H1 (cell line): ENCODE results near the gene PSG7. TPM values are rescaled to one million over a fixed set of nuclear protein-coding genes. Genes with fewer than 3 reads are reported as not detected.
"Not testable (repeated sequence)": the region's sequence is repeated elsewhere in the genome, so short reads cannot be mapped to it uniquely, and the experiment has no call there.

Experiments used
- CTCF ChIA-PET: fragments of 300-600 bp; sonication (Branson Sonifier 250); formaldehyde crosslinking; loops from one replicate; lab custom pipeline; 2021; ENCODE audit not compliant: partially characterized antibody; lab: Charles Lee
- POLR2A ChIA-PET: fragments of 300-600 bp; sonication (Branson Sonifier 250); formaldehyde crosslinking; loops from one replicate; lab custom pipeline; 2021; ENCODE audit warnings: inconsistent platforms; ENCODE audit not compliant: partially characterized antibody; lab: Charles Lee
- DNase-seq, 2 experiments: peaks; one replicate each; pipeline versions ENCODE4 v3.0.0 to v3.0.0-alpha.2; 2010 to 2022; ENCODE audit warnings: low spot score in 2 of 2, low read depth in 1 of 2, mixed read lengths in 1 of 2
- FAIRE-seq: peaks from 2 replicates; lab custom pipeline; 2011; peaks lifted over from hg19 to GRCh38; lab: Jason Lieb, UNC
- H2AFZ ChIP-seq: 2 replicates; pipeline ENCODE4 v1.8.1; 2012; ENCODE audit warnings: low read length, inconsistent platforms
- H2AK5ac ChIP-seq: 2 replicates; pipeline ENCODE4 v1.6.1; 2013; ENCODE audit warnings: low read depth, low read length
- H2BK120ac ChIP-seq: replicated peaks from 2 replicates; pipeline ENCODE3; 2013; ENCODE audit warnings: low read depth, low read length, inconsistent platforms
- H2BK12ac ChIP-seq: 2 replicates; pipeline ENCODE4 v1.6.1; 2013; ENCODE audit warnings: low read depth, low read length
- H2BK15ac ChIP-seq: 2 replicates; pipeline ENCODE4 v1.6.1; 2013; ENCODE audit warnings: low read length
- H2BK20ac ChIP-seq: 2 replicates; pipeline ENCODE4 v1.6.1; 2013; ENCODE audit warnings: low read length
- H2BK5ac ChIP-seq: 2 replicates; pipeline ENCODE4 v1.6.1; 2013; ENCODE audit warnings: low read depth, low read length
- H3K14ac ChIP-seq: 2 replicates; pipeline ENCODE4 v1.6.1; 2013; ENCODE audit warnings: inconsistent platforms; ENCODE audit not compliant: insufficient read length
- H3K18ac ChIP-seq: 2 replicates; pipeline ENCODE4 v1.6.1; 2013; ENCODE audit warnings: low read length; ENCODE audit errors: extremely low read depth
- H3K23ac ChIP-seq: 2 replicates; pipeline ENCODE4 v1.6.1; 2013; ENCODE audit warnings: inconsistent platforms; ENCODE audit not compliant: insufficient read length
- H3K23me2 ChIP-seq: 2 replicates; pipeline ENCODE4 v1.6.1; 2013; ENCODE audit warnings: low read depth, low read length
- H3K27ac ChIP-seq: 2 replicates; pipeline ENCODE4 v1.6.1; 2011; ENCODE audit warnings: low read depth, low read length, inconsistent platforms
- H3K27me3 ChIP-seq, 4 experiments: replicated peaks in 1 of 4; 1 replicate in 1 of 4; 2 replicates in 3 of 4; pipeline versions ENCODE4 v1.6.1 to v1.8.1; 2011 to 2013; ENCODE audit warnings: low read length in 3 of 4, mild to moderate bottlenecking in 3 of 4, inconsistent platforms in 2 of 4, mixed read lengths in 2 of 4, moderate library complexity in 1 of 4; ENCODE audit not compliant: control insufficient read depth in 3 of 4, insufficient read depth in 3 of 4; ENCODE audit errors: extremely low read depth in 1 of 4
- H3K36me3 ChIP-seq, 4 experiments: 2 replicates each; pipeline versions ENCODE4 v1.6.1 to v1.8.1; 2011 to 2013; ENCODE audit warnings: mild to moderate bottlenecking in 4 of 4, low read length in 3 of 4, moderate library complexity in 2 of 4, control low read depth in 1 of 4, inconsistent platforms in 1 of 4; ENCODE audit not compliant: insufficient read depth in 4 of 4, control insufficient read depth in 2 of 4
- H3K4ac ChIP-seq: replicated peaks from 2 replicates; pipeline ENCODE3; 2013; ENCODE audit warnings: low read length, low read depth, mixed read lengths, inconsistent platforms; ENCODE audit not compliant: insufficient read length
- H3K4me1 ChIP-seq, 4 experiments: replicated peaks in 1 of 4; 1 replicate in 1 of 4; 2 replicates in 3 of 4; pipeline versions ENCODE4 v1.6.1 to v1.8.1; 2011 to 2013; ENCODE audit warnings: low read length in 3 of 4, inconsistent platforms in 2 of 4, mixed read lengths in 1 of 4; ENCODE audit not compliant: insufficient read depth in 4 of 4, control insufficient read depth in 3 of 4
- H3K4me2 ChIP-seq, 2 experiments: 2 replicates each; pipeline versions ENCODE4 v1.6.1 to v1.8.1; 2011 to 2013; ENCODE audit warnings: low read depth in 2 of 2, low read length in 2 of 2, control low read depth in 1 of 2, inconsistent platforms in 1 of 2, mild to moderate bottlenecking in 1 of 2; ENCODE audit not compliant: insufficient read depth in 1 of 2
- H3K4me3 ChIP-seq, 4 experiments: fragments of 200-600, 300-600 bp in 1 of 4; sonication (generic), shearing (Covaris generic), sonication (Bioruptor Twin) in 1 of 4; 2 replicates each; pipeline versions ENCODE4 v1.5.1 to v1.8.1; 2011 to 2016; ENCODE audit warnings: low read length in 4 of 4, low read depth in 3 of 4, control low read depth in 2 of 4, inconsistent platforms in 2 of 4, mild to moderate bottlenecking in 2 of 4, mixed read lengths in 1 of 4, moderate library complexity in 1 of 4; ENCODE audit not compliant: insufficient read depth in 2 of 4; ENCODE audit errors: extremely low read depth in 1 of 4
- H3K56ac ChIP-seq: replicated peaks from 2 replicates; pipeline ENCODE3; 2013; ENCODE audit warnings: low read depth, mild to moderate bottlenecking, mixed read lengths, low read length, inconsistent platforms; ENCODE audit not compliant: insufficient read length
- H3K79me1 ChIP-seq: 2 replicates; pipeline ENCODE4 v1.6.1; 2013; ENCODE audit warnings: low read depth, low read length, control low read depth
- H3K79me2 ChIP-seq, 2 experiments: 2 replicates each; pipeline versions ENCODE4 v1.6.1 to v1.8.1; 2012 to 2013; ENCODE audit warnings: low read length in 2 of 2, mild to moderate bottlenecking in 2 of 2, inconsistent platforms in 1 of 2; ENCODE audit not compliant: insufficient read depth in 2 of 2, control insufficient read depth in 1 of 2
- H3K9ac ChIP-seq, 4 experiments: replicated peaks in 1 of 4; 1 replicate in 1 of 4; 2 replicates in 3 of 4; pipeline versions ENCODE4 v1.6.1 to v1.8.1; 2011 to 2013; ENCODE audit warnings: low read depth in 3 of 4, low read length in 3 of 4, control low read depth in 2 of 4, mild to moderate bottlenecking in 2 of 4, moderate library complexity in 2 of 4, inconsistent platforms in 1 of 4; ENCODE audit errors: extremely low read depth in 1 of 4
- H3K9me3 ChIP-seq, 2 experiments: 2 replicates each; pipeline versions ENCODE4 v1.6.1 to v1.8.1; 2012 to 2013; ENCODE audit warnings: mild to moderate bottlenecking in 2 of 2, moderate library complexity in 2 of 2, control low read depth in 1 of 2, inconsistent platforms in 1 of 2, low read depth in 1 of 2, low read length in 1 of 2, mixed read lengths in 1 of 2; ENCODE audit not compliant: insufficient read depth in 2 of 2
- H4K20me1 ChIP-seq, 2 experiments: replicated peaks in 1 of 2; 2 replicates each; pipeline versions ENCODE3 to v1.8.1; 2011 to 2013; ENCODE audit warnings: inconsistent platforms in 2 of 2, low read length in 2 of 2, mild to moderate bottlenecking in 1 of 2; ENCODE audit not compliant: insufficient read depth in 2 of 2, control insufficient read depth in 1 of 2
- H4K5ac ChIP-seq: 2 replicates; pipeline ENCODE4 v1.6.1; 2013; ENCODE audit warnings: low read length, low read depth, mixed read lengths, inconsistent platforms; ENCODE audit not compliant: insufficient read length
- H4K8ac ChIP-seq: 2 replicates; pipeline ENCODE4 v1.8.0; 2013; ENCODE audit warnings: mild to moderate bottlenecking, moderate library complexity, low read length, inconsistent platforms; ENCODE audit not compliant: insufficient read depth; ENCODE audit errors: extremely low read depth
- H4K91ac ChIP-seq: replicated peaks from 2 replicates; pipeline ENCODE3; 2013; ENCODE audit warnings: low read length, mixed read lengths, inconsistent platforms; ENCODE audit not compliant: insufficient read length
- WGBS, 2 experiments: shearing (Covaris generic) in 1 of 2; methylation state at CpG; one replicate each; pipeline versions ENCODE4 v1.1.6 to v1.1.7; 2013 to 2015; ENCODE audit warnings: low lambda C conversion rate in 2 of 2, mixed read lengths in 2 of 2, inconsistent platforms in 1 of 2, low coverage in 1 of 2, missing lambda C conversion rate in 1 of 2; ENCODE audit not compliant: insufficient replicate concordance in 2 of 2, insufficient coverage in 1 of 2, insufficient read length in 1 of 2; ENCODE audit errors: extremely low coverage in 1 of 2, missing lambda C conversion rate in 1 of 2; 5-methylcytosine and 5-hydroxymethylcytosine counted together
- polyA plus RNA-seq, 7 experiments: library from polyadenylated mRNA; depleted of rRNA in 3 of 7; stranded (reverse) in 5 of 7; unstranded in 2 of 7; fragments of >200 nt in 5 of 7; fragments of 200-250 nt in 2 of 7; gene quantifications; 1 replicate in 5 of 7; 2 replicates in 1 of 7; 4 replicates in 1 of 7; pipeline versions ENCODE4 v1.2.1 to v1.2.3, GENCODE V29; 2011 to 2013; ENCODE audit warnings: missing spikeins in 2 of 7, mixed read lengths in 2 of 7
- total RNA-seq: library from RNA; stranded (reverse); fragmentation: NEBNext Ultra II Directional; extraction: Animal tissue kit (Norgen Biotek cat#: 25700); gene quantifications from 2 replicates; pipeline ENCODE4 v1.2.1, GENCODE V29; 2021

Gene PSG7
- total and polyA plus RNA-seq, 2 of the 8 experiments (the other 6 are each of a cell fraction or from before 2014, with no cell fraction given), result not detected

DNA sequence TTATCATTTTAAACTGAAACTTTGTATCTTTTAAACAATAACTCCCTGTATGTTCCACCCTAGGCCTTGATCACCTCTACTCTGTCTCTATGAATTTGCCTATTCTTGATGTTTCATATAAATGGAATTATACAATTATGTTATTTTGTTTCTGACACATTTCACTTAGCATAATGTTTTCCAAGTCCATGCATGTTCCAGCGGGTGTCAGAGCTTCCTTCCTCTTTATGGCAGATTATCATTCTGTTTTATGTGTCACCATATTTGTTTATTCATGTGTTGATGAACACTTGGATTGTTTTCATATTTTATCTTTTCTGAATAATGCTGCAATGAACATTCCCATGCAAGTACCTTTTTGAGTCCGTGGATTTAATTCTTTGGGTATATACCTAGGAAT, 54.3 kb downstream of the PSG7 start:
- H2AFZ ChIP-seq, H3K4me3 ChIP-seq, FAIRE-seq, POLR2A ChIA-PET, H3K14ac ChIP-seq, H4K8ac ChIP-seq, H3K4ac ChIP-seq, H3K27me3 ChIP-seq, H2BK20ac ChIP-seq, H3K18ac ChIP-seq, H3K27ac ChIP-seq, H3K56ac ChIP-seq, H2BK5ac ChIP-seq, H3K9ac ChIP-seq, H3K79me1 ChIP-seq, H3K23ac ChIP-seq, H2BK15ac ChIP-seq, H3K4me1 ChIP-seq, H3K4me2 ChIP-seq, H3K36me3 ChIP-seq, H2BK12ac ChIP-seq, H2AK5ac ChIP-seq, H2BK120ac ChIP-seq, H3K79me2 ChIP-seq, H4K91ac ChIP-seq, H3K23me2 ChIP-seq, H4K5ac ChIP-seq, DNase-seq, H4K20me1 ChIP-seq: not testable (repeated sequence)
- peaks cover 12 to 55% of the 10 kb centered on the region in 2 experiments; a peak in 3 of 4 replicates for H3K9me3 ChIP-seq
- 63% methylated on average over 2 of the region's 2 CpGs; no CpG with 5 or more reads in 1 of the 2 experiments for WGBS, 2 experiments
- CTCF ChIA-PET, result interaction anchor here (1.0 kb wide), 1 partner anchor 9 kb away, joined by 3 read pairs; no protein-coding TSS in a partner anchor

DNA sequence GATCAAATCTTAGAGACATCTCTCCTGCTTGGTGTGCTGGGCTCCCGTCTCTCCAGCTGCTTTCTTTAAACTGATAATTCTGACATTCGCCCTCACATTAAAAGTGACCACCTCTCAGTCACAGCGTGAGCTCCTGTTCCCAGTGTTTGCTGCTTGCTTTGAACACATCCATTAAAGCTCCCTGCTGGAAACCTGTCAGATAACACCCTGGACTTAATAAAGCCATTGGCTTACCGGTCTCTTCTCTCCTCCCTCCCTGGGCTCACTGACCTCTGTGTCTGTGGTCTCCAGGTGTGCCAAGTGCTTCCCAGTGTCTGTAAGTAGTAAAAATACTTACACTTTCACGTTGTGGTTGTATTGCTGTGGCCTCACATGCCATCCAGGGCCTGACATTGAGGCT, 55.0 kb downstream of the PSG7 start:
- H3K18ac ChIP-seq, H3K27ac ChIP-seq, H4K91ac ChIP-seq, H3K4me2 ChIP-seq, H3K79me1 ChIP-seq, H4K5ac ChIP-seq, H3K56ac ChIP-seq, H3K23me2 ChIP-seq, H4K20me1 ChIP-seq, H2BK120ac ChIP-seq, H2BK20ac ChIP-seq, H2BK12ac ChIP-seq, CTCF ChIA-PET, H2AK5ac ChIP-seq, H3K36me3 ChIP-seq, H2BK5ac ChIP-seq, H4K8ac ChIP-seq, H3K4me1 ChIP-seq, DNase-seq, H2BK15ac ChIP-seq, POLR2A ChIA-PET, FAIRE-seq, H3K4ac ChIP-seq, H3K9ac ChIP-seq, H3K23ac ChIP-seq, H3K27me3 ChIP-seq, H3K79me2 ChIP-seq, H3K14ac ChIP-seq, H2AFZ ChIP-seq, H3K4me3 ChIP-seq: not testable (repeated sequence)
- peaks cover 14 to 50% of the 10 kb centered on the region in 2 experiments; a peak in 3 of 4 replicates for H3K9me3 ChIP-seq
- WGBS, 2 experiments, result 70% methylated on average over 4 of the region's 5 CpGs; no CpG with 5 or more reads in 1 of the 2 experiments
